ENCODE data around the gene PEX10. TPM values are rescaled to one million over a fixed set of nuclear protein-coding genes. Genes with fewer than 3 reads are reported as not detected.

PEX10 gene
- total RNA-seq, 4 donors from 2014 or later, result 19.2 to 25.7 (median 22.6) TPM

- peaks cover 0 to 72% of the 10 kb centered on the region in 2 donors for H3K36me3 ChIP-seq
- no peaks in the 10 kb centered on the region for H3K27me3 ChIP-seq
- ATAC-seq (no peak), DNase-seq (no peak)
- intact Hi-C loops (cut with DNase I; ENCODE audit: low total_unique reads) (no loop called here), in situ Hi-C loops (cut with MboI; ENCODE audit: low sequenced_read_pairs in 4 of 4) (loop anchor here in 1 of 4 donors (25.0 kb wide), 1 partner anchor 382 kb away; no protein-coding TSS in a partner anchor)
- no peaks in the 10 kb centered on the region for H3K4me1 ChIP-seq
- no peaks in the 10 kb centered on the region for H3K9me3 ChIP-seq
- H3K4me3 ChIP-seq, result no peak overlapping the region
- no peak overlapping the region for H3K27ac ChIP-seq
- TF ChIP-seq CTCF (IDR thresholded peaks at IDR 0.05 in 4 of 5, conservative IDR thresholded peaks at IDR 0.05 in 1 of 5), result no peak
- TF ChIP-seq POLR2A (IDR thresholded peaks at IDR 0.05), result no peak
These were observed 6.6 kb downstream of the PEX10 start for GRCh38 chr1:2405588-2406295.

GRCh38 chr1:2404890-2405511 lies 7.4 kb downstream of the PEX10 start:
- Histone ChIP-seq H3K27ac (no peak overlapping the region), H3K9me3 (no peaks in the 10 kb centered on the region), H3K4me3 (no peak overlapping the region), H3K36me3 (peaks cover 0 to 79% of the 10 kb centered on the region in 2 donors), H3K4me1 (no peaks in the 10 kb centered on the region), H3K27me3 (no peaks in the 10 kb centered on the region)
- ATAC-seq (no peak), DNase-seq (no peak)
- in situ Hi-C loops (cut with MboI; ENCODE audit: low sequenced_read_pairs in 4 of 4), result loop anchor here in 1 of 4 donors (25.0 kb wide), 1 partner anchor 382 kb away; no protein-coding TSS in a partner anchor
- TF ChIP-seq CTCF (IDR thresholded peaks at IDR 0.05 in 4 of 5, conservative IDR thresholded peaks at IDR 0.05 in 1 of 5) (no peak), POLR2A (IDR thresholded peaks at IDR 0.05) (no peak)
- intact Hi-C loops (cut with DNase I; ENCODE audit: low total_unique reads), result no loop called here

GRCh38 chr1:2404142-2404889 lies 8.0 kb downstream of the PEX10 start:
- Histone ChIP-seq H3K27ac (no peak overlapping the region), H3K9me3 (no peaks in the 10 kb centered on the region), H3K4me1 (no peaks in the 10 kb centered on the region), H3K4me3 (no peak overlapping the region), H3K36me3 (peaks cover 0 to 86% of the 10 kb centered on the region in 2 donors), H3K27me3 (no peaks in the 10 kb centered on the region)
- TF ChIP-seq POLR2A (IDR thresholded peaks at IDR 0.05) (no peak), CTCF (IDR thresholded peaks at IDR 0.05 in 4 of 5, conservative IDR thresholded peaks at IDR 0.05 in 1 of 5) (no peak)
- intact Hi-C loops (cut with DNase I; ENCODE audit: low total_unique reads), result no loop called here
- DNase-seq, result no peak
- in situ Hi-C loops (cut with MboI; ENCODE audit: low sequenced_read_pairs in 4 of 4), result loop anchor here in 1 of 4 donors (25.0 kb wide), 1 partner anchor 383 kb away; no protein-coding TSS in a partner anchor
- no peak for ATAC-seq

GRCh38 chr1:2403273-2403672 lies 9.1 kb downstream of the PEX10 start:
- no peaks in the 10 kb centered on the region for H3K9me3 ChIP-seq
- DNase-seq (no peak), ATAC-seq (no peak)
- H3K27ac ChIP-seq, result no peak overlapping the region
- TF ChIP-seq CTCF (IDR thresholded peaks at IDR 0.05 in 4 of 5, conservative IDR thresholded peaks at IDR 0.05 in 1 of 5) (no peak), POLR2A (IDR thresholded peaks at IDR 0.05) (no peak)
- H3K36me3 ChIP-seq, result peaks cover 0 to 92% of the 10 kb centered on the region in 2 donors
- intact Hi-C loops (cut with DNase I; ENCODE audit: low total_unique reads) (no loop called here), in situ Hi-C loops (cut with MboI; ENCODE audit: low sequenced_read_pairs in 4 of 4) (loop anchor here in 1 of 4 donors (25.0 kb wide), 1 partner anchor 384 kb away; no protein-coding TSS in a partner anchor)
- H3K4me1 ChIP-seq, result no peaks in the 10 kb centered on the region
- no peaks in the 10 kb centered on the region for H3K27me3 ChIP-seq
- no peak overlapping the region for H3K4me3 ChIP-seq

Measured in gastrocnemius medialis (tissue), 4 donors.